GM19351 (cell line): ENCODE data around the gene UGGT2.
"Not testable (repeated sequence)": the region's sequence is repeated elsewhere in the genome, so short reads cannot be mapped to it uniquely, and the experiment has no call there.

Experiments used
- ATAC-seq: cut with Tn5 transposase; IDR thresholded peaks from one replicate; pipeline ENCODE4 v1.9.1; 2021; ENCODE audit warnings: mild to moderate bottlenecking, moderate library complexity; ENCODE audit not compliant: unreplicated experiment

Gene UGGT2

GRCh38 chr13:96053003-96053703 lies at the start of gene UGGT2:
TSS of gene UGGT2 (minus strand) at chr13:96053401. CDS start at chr13:96053312, 89 bp downstream.
- ATAC-seq, result peak; percentile 91

GRCh38 chr13:96100457-96101220 lies 47.4 kb upstream of the UGGT2 start:
- no peak for ATAC-seq

GRCh38 chr13:96093296-96094006 lies 40.2 kb upstream of the UGGT2 start:
- ATAC-seq, result no peak

- ATAC-seq, result no peak
These were observed 38.2 kb upstream of the UGGT2 start for GRCh38 chr13:96091164-96092117.

GRCh38 chr13:96090240-96091101 lies 37.3 kb upstream of the UGGT2 start:
- ATAC-seq, result peak; percentile 43

- peak; percentile 31 for ATAC-seq
These were observed 36.6 kb upstream of the UGGT2 start, which contains the start of gene HS6ST3 for GRCh38 chr13:96089749-96090239. TSS of gene HS6ST3 (plus strand) at chr13:96090107.

- ATAC-seq, result no peak
These were observed 35.9 kb upstream of the UGGT2 start for GRCh38 chr13:96089139-96089538.

GRCh38 chr13:96086736-96087135 lies 33.5 kb upstream of the UGGT2 start:
- no peak for ATAC-seq

GRCh38 chr13:96082640-96083039 lies 29.4 kb upstream of the UGGT2 start:
- ATAC-seq, result no peak

- no peak for ATAC-seq
These were observed 28.7 kb upstream of the UGGT2 start for GRCh38 chr13:96081888-96082287.

GRCh38 chr13:96080676-96081075 lies 27.5 kb upstream of the UGGT2 start:
- no peak for ATAC-seq

- peak; percentile 71 for ATAC-seq
These were observed 22.8 kb upstream of the UGGT2 start for GRCh38 chr13:96075953-96076543.

- ATAC-seq, result no peak
These were observed 19.2 kb upstream of the UGGT2 start for GRCh38 chr13:96072392-96072791.

GRCh38 chr13:96071504-96071903 lies 18.3 kb upstream of the UGGT2 start:
- no peak for ATAC-seq

- no peak for ATAC-seq
These were observed 15.5 kb upstream of the UGGT2 start for GRCh38 chr13:96068729-96069128.

GRCh38 chr13:96065849-96066248 lies 12.6 kb upstream of the UGGT2 start:
- no peak for ATAC-seq

- ATAC-seq, result peak; percentile 65
These were observed 572 bp downstream of the UGGT2 start for GRCh38 chr13:96052656-96053002.

GRCh38 chr13:96051946-96052345 lies 1.3 kb downstream of the UGGT2 start:
- not testable (repeated sequence) for ATAC-seq

GRCh38 chr13:96051491-96051890 lies 1.7 kb downstream of the UGGT2 start:
- not testable (repeated sequence) for ATAC-seq
